ENCODE measurements around the gene ZFPL1.

DNA sequence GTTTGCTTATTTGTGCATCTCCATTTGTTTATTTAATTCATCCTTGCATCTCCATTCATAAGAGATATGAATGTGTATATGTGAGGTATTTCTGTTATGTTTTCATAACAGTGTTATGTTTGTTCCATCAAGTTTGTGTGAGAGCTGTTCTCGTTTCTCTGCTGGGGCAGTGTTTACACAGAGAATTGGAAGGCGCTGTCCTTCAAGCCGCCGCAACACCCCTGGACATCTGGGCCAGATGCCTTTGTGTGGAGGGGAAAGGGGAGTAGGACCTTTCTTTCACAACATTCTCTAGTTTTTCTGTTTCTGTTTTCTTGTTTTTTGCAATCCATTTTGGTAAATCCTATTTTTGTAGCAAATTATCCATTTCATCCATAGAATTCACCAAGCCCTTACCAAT lies 20.6 kb downstream of the ZFPL1 start:
- TF ChIP-seq, protein P1, sequence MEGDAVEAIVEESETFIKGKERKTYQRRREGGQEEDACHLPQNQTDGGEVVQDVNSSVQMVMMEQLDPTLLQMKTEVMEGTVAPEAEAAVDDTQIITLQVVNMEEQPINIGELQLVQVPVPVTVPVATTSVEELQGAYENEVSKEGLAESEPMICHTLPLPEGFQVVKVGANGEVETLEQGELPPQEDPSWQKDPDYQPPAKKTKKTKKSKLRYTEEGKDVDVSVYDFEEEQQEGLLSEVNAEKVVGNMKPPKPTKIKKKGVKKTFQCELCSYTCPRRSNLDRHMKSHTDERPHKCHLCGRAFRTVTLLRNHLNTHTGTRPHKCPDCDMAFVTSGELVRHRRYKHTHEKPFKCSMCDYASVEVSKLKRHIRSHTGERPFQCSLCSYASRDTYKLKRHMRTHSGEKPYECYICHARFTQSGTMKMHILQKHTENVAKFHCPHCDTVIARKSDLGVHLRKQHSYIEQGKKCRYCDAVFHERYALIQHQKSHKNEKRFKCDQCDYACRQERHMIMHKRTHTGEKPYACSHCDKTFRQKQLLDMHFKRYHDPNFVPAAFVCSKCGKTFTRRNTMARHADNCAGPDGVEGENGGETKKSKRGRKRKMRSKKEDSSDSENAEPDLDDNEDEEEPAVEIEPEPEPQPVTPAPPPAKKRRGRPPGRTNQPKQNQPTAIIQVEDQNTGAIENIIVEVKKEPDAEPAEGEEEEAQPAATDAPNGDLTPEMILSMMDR (IDR thresholded peaks at IDR 0.05; ENCODE audit: low read depth, low read length, missing input control): no peak
- no peak for TF ChIP-seq GABPA (IDR thresholded peaks at IDR 0.05 in 1 of 2, conservative IDR thresholded peaks at IDR 0.05 in 1 of 2)
- no peak for TF ChIP-seq EGR1 (IDR thresholded peaks at IDR 0.05; ENCODE audit: low read depth in 2 of 2)
- TF ChIP-seq TAF1 (conservative IDR thresholded peaks at IDR 0.05): no peak
- TF ChIP-seq FOXA1 (IDR thresholded peaks at IDR 0.05): no peak
